ENCODE data around the gene SHD. TPM values are rescaled to one million over a fixed set of nuclear protein-coding genes. Genes with fewer than 3 reads are reported as not detected.

Gene SHD
- total and polyA plus RNA-seq, 2 of the 8 experiments (the other 6 are each of a cell fraction or from before 2014, with no cell fraction given): 5.8 to 10.7 TPM

GRCh38 chr19:4338441-4339355 is 59.6 kb downstream of the SHD start, which contains the start of gene STAP2 (continued):
- TF ChIP-seq SP2 (IDR thresholded peaks at IDR 0.05; ENCODE audit: low read length): no peak
- TF ChIP-seq POU5F1 (IDR thresholded peaks at IDR 0.05; ENCODE audit: low read depth, low read length): no peak
- 0 out of 2 replicates have a peak, but pooled peaks have one; percentile 10 for TF ChIP-seq TAF1 (IDR thresholded peaks at IDR 0.05; ENCODE audit: low read depth, low read length)
- TF ChIP-seq SAP30 (IDR thresholded peaks at IDR 0.05; ENCODE audit: insufficient read depth, insufficient replicate concordance, low read length): no peak
- TF ChIP-seq KDM5A (IDR thresholded peaks at IDR 0.05; ENCODE audit: low read length): no peak

Other genes starting within 250 kb of the SHD start
- gene ZBTB7A, start 212.4 kb upstream of the SHD start, total RNA-seq (2021; fragmentation: NEBNext Ultra II Directional; extraction: Animal tissue kit (Norgen Biotek cat#: 25700)): 16.6 and 17.8 TPM in 2 replicates
- 5.6 and 9.1 TPM in 2 replicates for gene ZBTB7A, start 212.4 kb upstream of the SHD start, polyA plus RNA-seq (2011; rRNA removed)
- 161 and 162 TPM in 2 replicates for gene MAP2K2, start 155.1 kb upstream of the SHD start, total RNA-seq (2021; fragmentation: NEBNext Ultra II Directional; extraction: Animal tissue kit (Norgen Biotek cat#: 25700))
- 111 and 194 TPM in 2 replicates for gene MAP2K2, start 155.1 kb upstream of the SHD start, polyA plus RNA-seq (2011; rRNA removed)
- not detected in 2 replicates for gene CREB3L3, start 125.6 kb upstream of the SHD start, total RNA-seq (2021; fragmentation: NEBNext Ultra II Directional; extraction: Animal tissue kit (Norgen Biotek cat#: 25700))
- gene CREB3L3, start 125.6 kb upstream of the SHD start, polyA plus RNA-seq (2011; rRNA removed): 0.12 and 0.17 TPM in 2 replicates
- gene SIRT6, start 96.7 kb upstream of the SHD start, total RNA-seq (2021; fragmentation: NEBNext Ultra II Directional; extraction: Animal tissue kit (Norgen Biotek cat#: 25700)): 23.9 and 25.2 TPM in 2 replicates
- gene SIRT6, start 96.7 kb upstream of the SHD start, polyA plus RNA-seq (2011; rRNA removed): 27.0 and 39.3 TPM in 2 replicates
- 14.1 and 14.5 TPM in 2 replicates for gene ANKRD24, start 96.6 kb upstream of the SHD start, total RNA-seq (2021; fragmentation: NEBNext Ultra II Directional; extraction: Animal tissue kit (Norgen Biotek cat#: 25700))
- gene ANKRD24, start 96.6 kb upstream of the SHD start, polyA plus RNA-seq (2011; rRNA removed): 7.6 and 15.1 TPM in 2 replicates
- gene EBI3, start 49.7 kb upstream of the SHD start, total RNA-seq (2021; fragmentation: NEBNext Ultra II Directional; extraction: Animal tissue kit (Norgen Biotek cat#: 25700)): 0.99 and 1.1 TPM in 2 replicates
- gene EBI3, start 49.7 kb upstream of the SHD start, polyA plus RNA-seq (2011; rRNA removed): 5.2 and 8.4 TPM in 2 replicates
- gene YJU2, start 32.2 kb upstream of the SHD start, total RNA-seq (2021; fragmentation: NEBNext Ultra II Directional; extraction: Animal tissue kit (Norgen Biotek cat#: 25700)): 26.8 and 28.6 TPM in 2 replicates
- gene YJU2, start 32.2 kb upstream of the SHD start, polyA plus RNA-seq (2011; rRNA removed): 27.7 and 35.4 TPM in 2 replicates
- 0.38 and 0.41 TPM in 2 replicates for gene TMIGD2, start 23.1 kb downstream of the SHD start, total RNA-seq (2021; fragmentation: NEBNext Ultra II Directional; extraction: Animal tissue kit (Norgen Biotek cat#: 25700))
- 0.39 and 0.58 TPM in 2 replicates for gene TMIGD2, start 23.1 kb downstream of the SHD start, polyA plus RNA-seq (2011; rRNA removed)
- gene FSD1, start 25.3 kb downstream of the SHD start, total RNA-seq (2021; fragmentation: NEBNext Ultra II Directional; extraction: Animal tissue kit (Norgen Biotek cat#: 25700)): 54.8 and 58.8 TPM in 2 replicates
- 181 and 194 TPM in 2 replicates for gene FSD1, start 25.3 kb downstream of the SHD start, polyA plus RNA-seq (2011; rRNA removed)
- gene STAP2, start 59.6 kb downstream of the SHD start, total RNA-seq (2021; fragmentation: NEBNext Ultra II Directional; extraction: Animal tissue kit (Norgen Biotek cat#: 25700)): 15.3 and 18.1 TPM in 2 replicates
- 33.6 and 37.3 TPM in 2 replicates for gene STAP2, start 59.6 kb downstream of the SHD start, polyA plus RNA-seq (2011; rRNA removed)
- 24.2 and 27.7 TPM in 2 replicates for gene MPND, start 64.3 kb downstream of the SHD start, total RNA-seq (2021; fragmentation: NEBNext Ultra II Directional; extraction: Animal tissue kit (Norgen Biotek cat#: 25700))
- 22.9 and 31.6 TPM in 2 replicates for gene MPND, start 64.3 kb downstream of the SHD start, polyA plus RNA-seq (2011; rRNA removed)
- gene SH3GL1, start 121.3 kb downstream of the SHD start, total RNA-seq (2021; fragmentation: NEBNext Ultra II Directional; extraction: Animal tissue kit (Norgen Biotek cat#: 25700)): 102 TPM in 2 replicates
- 81.5 and 120 TPM in 2 replicates for gene SH3GL1, start 121.3 kb downstream of the SHD start, polyA plus RNA-seq (2011; rRNA removed)
- gene CHAF1A, start 123.4 kb downstream of the SHD start, total RNA-seq (2021; fragmentation: NEBNext Ultra II Directional; extraction: Animal tissue kit (Norgen Biotek cat#: 25700)): 146 and 147 TPM in 2 replicates
- 122 and 190 TPM in 2 replicates for gene CHAF1A, start 123.4 kb downstream of the SHD start, polyA plus RNA-seq (2011; rRNA removed)
- gene UBXN6, start 178.5 kb downstream of the SHD start, total RNA-seq (2021; fragmentation: NEBNext Ultra II Directional; extraction: Animal tissue kit (Norgen Biotek cat#: 25700)): 28.0 and 29.9 TPM in 2 replicates
- gene UBXN6, start 178.5 kb downstream of the SHD start, polyA plus RNA-seq (2011; rRNA removed): 43.8 and 63.0 TPM in 2 replicates
- gene HDGFL2, start 193.0 kb downstream of the SHD start, total RNA-seq (2021; fragmentation: NEBNext Ultra II Directional; extraction: Animal tissue kit (Norgen Biotek cat#: 25700)): 102 and 106 TPM in 2 replicates
- gene HDGFL2, start 193.0 kb downstream of the SHD start, polyA plus RNA-seq (2011; rRNA removed): 31.1 and 46.8 TPM in 2 replicates
- gene PLIN4, start 239.2 kb downstream of the SHD start, total RNA-seq (2021; fragmentation: NEBNext Ultra II Directional; extraction: Animal tissue kit (Norgen Biotek cat#: 25700)): 0.45 and 0.54 TPM in 2 replicates
- gene PLIN4, start 239.2 kb downstream of the SHD start, polyA plus RNA-seq (2011; rRNA removed): 0.35 and 0.67 TPM in 2 replicates